BLaER1 treated with 17β-estradiol and CSF1 and Interleukin-3, amounts not matched to agents 10 nM and 100 nM (cell line): ENCODE measurements around the gene NCF4.

Source experiments
- H3K27ac ChIP-seq, 11 experiments: shearing (Covaris generic); formaldehyde crosslinking; 2 replicates each; pipeline ENCODE4 v1.8.1; 2022
- H3K27me3 ChIP-seq, 11 experiments: shearing (Covaris generic); formaldehyde crosslinking; 2 replicates each; pipeline ENCODE4 v1.8.1; 2022
- H3K36me3 ChIP-seq, 11 experiments: shearing (Covaris generic); formaldehyde crosslinking; 2 replicates each; pipeline ENCODE4 v1.8.1; 2022
- H3K4me1 ChIP-seq, 10 experiments: shearing (Covaris generic); formaldehyde crosslinking; 2 replicates each; pipeline ENCODE4 v1.8.1; 2022
- H3K4me2 ChIP-seq, 11 experiments: shearing (Covaris generic); formaldehyde crosslinking; 2 replicates each; pipeline ENCODE4 v1.8.1; 2022
- H3K4me3 ChIP-seq, 10 experiments: shearing (Covaris generic); formaldehyde crosslinking; 2 replicates each; pipeline ENCODE4 v1.8.1; 2022
- H3K9ac ChIP-seq, 11 experiments: shearing (Covaris generic); formaldehyde crosslinking; 2 replicates each; pipeline ENCODE4 v1.8.1; 2022
- H3K9me3 ChIP-seq, 11 experiments: shearing (Covaris generic); formaldehyde crosslinking; replicated peaks in 1 of 11; 2 replicates each; pipeline ENCODE4 v1.8.1; 2022
- H4K20me1 ChIP-seq, 11 experiments: shearing (Covaris generic); formaldehyde crosslinking; 2 replicates each; pipeline ENCODE4 v1.8.1; 2022
- Cebpa-rat ChIP-seq, 11 experiments: shearing (Covaris generic); IDR thresholded peaks; 2 replicates each; pipeline ENCODE4 v1.8.1; 2022

Gene NCF4

GRCh38 chr22:36874309-36874696 is 13.5 kb downstream of the NCF4 start:
- H3K27ac ChIP-seq: peak overlapping the region; percentile 59 to 90 (median 85); a peak in 21 of 22 replicates
- peak overlapping the region; percentile 49 to 75 (median 67) for H3K9ac ChIP-seq
- no peak overlapping the region for H3K4me3 ChIP-seq
- peaks cover 15 to 34% (median 24%) of the 10 kb centered on the region in 10 experiments for H3K4me1 ChIP-seq
- H4K20me1 ChIP-seq: peaks cover 0 to 9% (median 0%) of the 10 kb centered on the region in 11 experiments; a peak in 3 of 22 replicates
- H3K9me3 ChIP-seq: peaks cover 0 to 17% (median 3%) of the 10 kb centered on the region in 11 experiments; a peak in 13 of 22 replicates
- peaks cover 85 to 98% (median 90%) of the 10 kb centered on the region in 11 experiments for H3K36me3 ChIP-seq
- peak overlapping the region; percentile 49 to 80 (median 65) for H3K4me2 ChIP-seq
- TF ChIP-seq Cebpa-rat (IDR thresholded peaks at IDR 0.05): no peak
- H3K27me3 ChIP-seq: no peaks in the 10 kb centered on the region

- peaks cover 15 to 34% (median 24%) of the 10 kb centered on the region in 10 experiments for H3K4me1 ChIP-seq
- H3K27ac ChIP-seq: peak overlapping the region; percentile 59 to 90 (median 85); a peak in 20 of 22 replicates
- H3K9ac ChIP-seq: peak overlapping the region; percentile 49 to 75 (median 67); a peak in 16 of 22 replicates
- TF ChIP-seq Cebpa-rat (IDR thresholded peaks at IDR 0.05): no peak
- H3K4me3 ChIP-seq: no peak overlapping the region
- H4K20me1 ChIP-seq: peaks cover 0 to 8% (median 0%) of the 10 kb centered on the region in 11 experiments; a peak in 3 of 22 replicates
- peaks cover 0 to 21% (median 8%) of the 10 kb centered on the region in 11 experiments; a peak in 14 of 22 replicates for H3K9me3 ChIP-seq
- H3K4me2 ChIP-seq: peak overlapping the region in 9 of 11 experiments; percentile 57 to 80 (median 65); a peak in 14 of 22 replicates
- no peaks in the 10 kb centered on the region for H3K27me3 ChIP-seq
- H3K36me3 ChIP-seq: peaks cover 82 to 96% (median 89%) of the 10 kb centered on the region in 11 experiments
These were observed 13.9 kb downstream of the NCF4 start for GRCh38 chr22:36874736-36875135.

- no peak overlapping the region for H3K9ac ChIP-seq
- peaks cover 15 to 34% (median 24%) of the 10 kb centered on the region in 10 experiments for H3K4me1 ChIP-seq
- H3K4me2 ChIP-seq: no peak overlapping the region
- H3K9me3 ChIP-seq: peaks cover 10 to 31% (median 18%) of the 10 kb centered on the region in 11 experiments
- no peaks in the 10 kb centered on the region; a peak in 3 of 22 replicates for H4K20me1 ChIP-seq
- H3K36me3 ChIP-seq: peaks cover 74 to 90% (median 80%) of the 10 kb centered on the region in 11 experiments
- no peak overlapping the region for H3K4me3 ChIP-seq
- H3K27ac ChIP-seq: peak overlapping the region in 7 of 11 experiments; percentile 56 to 90 (median 86); a peak in 11 of 22 replicates
- no peak for TF ChIP-seq Cebpa-rat (IDR thresholded peaks at IDR 0.05)
- H3K27me3 ChIP-seq: no peaks in the 10 kb centered on the region
These were observed 14.9 kb downstream of the NCF4 start for GRCh38 chr22:36875741-36876140.

- Histone ChIP-seq H3K4me2 (no peak overlapping the region), H3K27ac (no peak overlapping the region), H3K4me3 (no peak overlapping the region), H3K4me1 (peaks cover 0 to 10% (median 5%) of the 10 kb centered on the region in 10 experiments; a peak in 13 of 20 replicates), H3K36me3 (peaks cover 43 to 56% (median 47%) of the 10 kb centered on the region in 11 experiments), H4K20me1 (no peaks in the 10 kb centered on the region), H3K9me3 (peaks cover 41 to 69% (median 46%) of the 10 kb centered on the region in 11 experiments), H3K9ac (no peak overlapping the region), H3K27me3 (no peaks in the 10 kb centered on the region)
- no peak for TF ChIP-seq Cebpa-rat (IDR thresholded peaks at IDR 0.05)
These were observed 19.0 kb downstream of the NCF4 start for GRCh38 chr22:36879775-36880174.

GRCh38 chr22:36881504-36882245 is 20.9 kb downstream of the NCF4 start:
- Histone ChIP-seq H3K9me3 (peaks cover 41 to 69% (median 46%) of the 10 kb centered on the region in 11 experiments), H3K27ac (0 out of 22 replicates have a peak overlapping the region, but pooled peaks of 1 of the 11 experiments have one; percentile 14), H3K4me1 (peaks cover 0 to 20% (median 11%) of the 10 kb centered on the region in 10 experiments; a peak in 14 of 20 replicates), H3K9ac (no peak overlapping the region), H3K36me3 (peaks cover 24 to 38% (median 28%) of the 10 kb centered on the region in 11 experiments), H4K20me1 (no peaks in the 10 kb centered on the region), H3K27me3 (no peaks in the 10 kb centered on the region), H3K4me2 (no peak overlapping the region), H3K4me3 (no peak overlapping the region)
- TF ChIP-seq Cebpa-rat (IDR thresholded peaks at IDR 0.05): 0 out of 22 replicates have a peak, but pooled peaks of 1 of the 11 experiments have one; percentile 28

GRCh38 chr22:36884349-36885158 is 23.7 kb downstream of the NCF4 start:
- Histone ChIP-seq H3K27ac (peak overlapping the region in 1 of 11 experiments; percentile 43; a peak in 1 of 22 replicates), H3K9ac (no peak overlapping the region), H3K9me3 (peaks cover 35 to 54% (median 42%) of the 10 kb centered on the region in 11 experiments), H3K27me3 (no peaks in the 10 kb centered on the region), H3K4me2 (peak overlapping the region in 3 of 11 experiments; percentile 50 to 72 (median 67); a peak in 3 of 22 replicates), H3K4me3 (no peak overlapping the region), H4K20me1 (no peaks in the 10 kb centered on the region), H3K36me3 (peaks cover 0 to 9% (median 3%) of the 10 kb centered on the region in 11 experiments; a peak in 5 of 22 replicates), H3K4me1 (peaks cover 0 to 20% (median 3%) of the 10 kb centered on the region in 10 experiments; a peak in 10 of 20 replicates)
- TF ChIP-seq Cebpa-rat (IDR thresholded peaks at IDR 0.05): no peak

GRCh38 chr22:36885474-36885873 is 24.7 kb downstream of the NCF4 start:
- H3K9me3 ChIP-seq: peaks cover 26 to 45% (median 34%) of the 10 kb centered on the region in 11 experiments
- peaks cover 0 to 6% (median 0%) of the 10 kb centered on the region in 11 experiments; a peak in 2 of 22 replicates for H3K36me3 ChIP-seq
- H3K9ac ChIP-seq: no peak overlapping the region
- peak overlapping the region in 1 of 11 experiments; percentile 43; a peak in 1 of 22 replicates for H3K27ac ChIP-seq
- no peaks in the 10 kb centered on the region for H3K27me3 ChIP-seq
- peak overlapping the region in 6 of 11 experiments; percentile 13 to 72 (median 46); a peak in 9 of 22 replicates for H3K4me2 ChIP-seq
- H3K4me3 ChIP-seq: no peak overlapping the region
- H4K20me1 ChIP-seq: no peaks in the 10 kb centered on the region
- no peak for TF ChIP-seq Cebpa-rat (IDR thresholded peaks at IDR 0.05)
- peaks cover 0 to 20% (median 3%) of the 10 kb centered on the region in 10 experiments; a peak in 10 of 20 replicates for H3K4me1 ChIP-seq

- Histone ChIP-seq H3K9ac (no peak overlapping the region), H3K27me3 (no peaks in the 10 kb centered on the region), H4K20me1 (no peaks in the 10 kb centered on the region), H3K27ac (no peak overlapping the region), H3K36me3 (peaks cover 0 to 6% (median 0%) of the 10 kb centered on the region in 11 experiments; a peak in 2 of 22 replicates), H3K4me3 (no peak overlapping the region), H3K9me3 (peaks cover 20 to 39% (median 29%) of the 10 kb centered on the region in 11 experiments), H3K4me2 (peak overlapping the region in 4 of 11 experiments; percentile 13 to 72 (median 58); a peak in 6 of 22 replicates), H3K4me1 (peaks cover 0 to 20% (median 3%) of the 10 kb centered on the region in 10 experiments; a peak in 10 of 20 replicates)
- no peak for TF ChIP-seq Cebpa-rat (IDR thresholded peaks at IDR 0.05)
These were observed 25.2 kb downstream of the NCF4 start for GRCh38 chr22:36886016-36886415.
